Body of pancreas (tissue), 4 donors: ENCODE measurements around the gene CSH2.
"Not testable (repeated sequence)": the region's sequence is repeated elsewhere in the genome, so short reads cannot be mapped to it uniquely, and the experiment has no call there.

Experiments
- POLR2A ChIP-seq, 3 donors: fragments of 450-650 bp; IDR thresholded peaks; one replicate each; pipeline ENCODE4 v1.6.1; 2016; ENCODE audit warnings: antibody characterized with exemption in 3 of 3, mild to moderate bottlenecking in 2 of 3
- TF ChIP-seq, protein P1 (sequence below), 7 experiments: fragments of 450-650 bp in 4 of 7; fragments of 200-600 bp in 3 of 7; sonication (generic) in 3 of 7; IDR thresholded peaks; one replicate each; pipeline ENCODE4 v1.5.1; 2016 to 2019; ENCODE audit warnings: antibody characterized with exemption in 7 of 7

DNA sequence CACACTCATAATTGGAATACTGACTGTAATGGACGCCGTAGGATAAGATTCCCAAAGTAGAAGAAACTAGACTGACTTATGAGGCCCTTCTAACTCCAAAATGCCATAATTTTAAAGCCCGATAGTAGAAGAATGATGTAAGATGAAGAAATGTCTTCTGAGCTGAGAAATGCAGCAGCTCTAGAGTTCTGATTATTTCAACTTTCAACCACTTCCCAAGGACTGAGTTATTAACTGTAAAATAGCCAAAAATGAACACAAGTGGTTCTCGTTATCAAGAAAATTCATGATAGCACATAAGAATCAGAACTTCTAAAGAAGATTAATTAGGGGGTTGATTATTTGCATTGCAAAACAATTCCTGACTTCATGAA lies 3.2 kb downstream of the CSH2 start:
- TF ChIP-seq, protein P1, sequence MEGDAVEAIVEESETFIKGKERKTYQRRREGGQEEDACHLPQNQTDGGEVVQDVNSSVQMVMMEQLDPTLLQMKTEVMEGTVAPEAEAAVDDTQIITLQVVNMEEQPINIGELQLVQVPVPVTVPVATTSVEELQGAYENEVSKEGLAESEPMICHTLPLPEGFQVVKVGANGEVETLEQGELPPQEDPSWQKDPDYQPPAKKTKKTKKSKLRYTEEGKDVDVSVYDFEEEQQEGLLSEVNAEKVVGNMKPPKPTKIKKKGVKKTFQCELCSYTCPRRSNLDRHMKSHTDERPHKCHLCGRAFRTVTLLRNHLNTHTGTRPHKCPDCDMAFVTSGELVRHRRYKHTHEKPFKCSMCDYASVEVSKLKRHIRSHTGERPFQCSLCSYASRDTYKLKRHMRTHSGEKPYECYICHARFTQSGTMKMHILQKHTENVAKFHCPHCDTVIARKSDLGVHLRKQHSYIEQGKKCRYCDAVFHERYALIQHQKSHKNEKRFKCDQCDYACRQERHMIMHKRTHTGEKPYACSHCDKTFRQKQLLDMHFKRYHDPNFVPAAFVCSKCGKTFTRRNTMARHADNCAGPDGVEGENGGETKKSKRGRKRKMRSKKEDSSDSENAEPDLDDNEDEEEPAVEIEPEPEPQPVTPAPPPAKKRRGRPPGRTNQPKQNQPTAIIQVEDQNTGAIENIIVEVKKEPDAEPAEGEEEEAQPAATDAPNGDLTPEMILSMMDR (IDR thresholded peaks at IDR 0.05): not testable (repeated sequence)
- not testable (repeated sequence) for TF ChIP-seq POLR2A (IDR thresholded peaks at IDR 0.05)
